HEK293 (cell line): ENCODE results near the gene CLMN.

Experiments
- ZNF544 ChIP-seq: fragments of 450-650 bp; formaldehyde crosslinking; IDR thresholded peaks from 2 replicates; pipeline ENCODE4 v1.5.0; 2017; ENCODE audit warnings: missing biosample characterization, missing genetic modification characterization
- ZNF596 ChIP-seq: fragments of 450-650 bp; IDR thresholded peaks from 2 replicates; pipeline ENCODE4 v1.5.0; 2018; ENCODE audit warnings: missing biosample characterization, mild to moderate bottlenecking, missing genetic modification characterization, moderate library complexity

GRCh38 chr14:95211721-95212504, 107.8 kb downstream of the CLMN start:
- TF ChIP-seq ZNF596 (tag by site-specific recombination) (no peak), ZNF544 (tag by site-specific recombination) (no peak)
